HEK293 (cell line): ENCODE data around the gene PCDH9.

Experiments
- CTCF ChIA-PET: fragments of 350-600 bp; formaldehyde crosslinking; extraction: SDS; loops from one replicate; lab custom pipeline; 2021; ENCODE audit warnings: antibody characterized with exemption; lab: Yijun Ruan, JAX
- POLR2A ChIA-PET: fragments of 300-600 bp; formaldehyde crosslinking; extraction: SDS; loops from one replicate; lab custom pipeline; 2020; ENCODE audit warnings: antibody characterized with exemption, inconsistent platforms; lab: Yijun Ruan, JAX
- H3K27ac ChIP-seq: fragments of 200-500 bp; sonication (Bioruptor generic); 2 replicates; pipeline ENCODE4 v1.5.1; 2014; ENCODE audit warnings: low read depth, low read length, control low read depth, inconsistent platforms; ENCODE audit errors: extremely low read depth
- H3K36me3 ChIP-seq, 2 experiments: fragments of 200-500 bp in 1 of 2; sonication (Bioruptor generic) in 1 of 2; 1 replicate in 1 of 2; 2 replicates in 1 of 2; pipeline ENCODE4 v1.5.1; 2014 to 2017; ENCODE audit warnings: inconsistent platforms in 2 of 2, low read length in 2 of 2; ENCODE audit not compliant: control insufficient read depth in 2 of 2, insufficient read depth in 1 of 2
- H3K4me1 ChIP-seq: fragments of 200-500 bp; sonication (Bioruptor generic); 2 replicates; pipeline ENCODE4 v1.5.1; 2014; ENCODE audit warnings: mild to moderate bottlenecking, low read length, inconsistent platforms; ENCODE audit not compliant: control insufficient read depth, insufficient read depth
- H3K4me3 ChIP-seq: 2 replicates; pipeline ENCODE4 v1.5.1; 2011; ENCODE audit warnings: low read depth, mild to moderate bottlenecking, control low read depth, low read length, moderate library complexity
- H3K9me3 ChIP-seq: fragments of 200-500 bp; sonication (Bioruptor generic); 2 replicates; pipeline ENCODE4 v1.5.1; 2014; ENCODE audit warnings: low read depth, low read length, inconsistent platforms; ENCODE audit not compliant: control insufficient read depth, insufficient read depth
- BCL11B ChIP-seq: fragments of 450-650 bp; formaldehyde crosslinking; IDR thresholded peaks from 2 replicates; pipeline ENCODE4 v1.5.1; 2016; ENCODE audit warnings: low read depth, missing biosample characterization, missing genetic modification characterization
- KLF1 ChIP-seq: fragments of 450-650 bp; formaldehyde crosslinking; IDR thresholded peaks from 2 replicates; pipeline ENCODE4 v1.5.1; 2016; ENCODE audit warnings: missing biosample characterization, missing genetic modification characterization
- MYNN ChIP-seq: fragments of 450-650 bp; formaldehyde crosslinking; IDR thresholded peaks from 2 replicates; pipeline ENCODE4 v1.5.1; 2016; ENCODE audit warnings: missing biosample characterization, missing genetic modification characterization, borderline replicate concordance
- OSR2 ChIP-seq: fragments of 450-650 bp; formaldehyde crosslinking; IDR thresholded peaks from 2 replicates; pipeline ENCODE4 v1.5.1; 2016; ENCODE audit warnings: missing biosample characterization, missing genetic modification characterization
- RBAK ChIP-seq: fragments of 450-650 bp; formaldehyde crosslinking; IDR thresholded peaks from 2 replicates; pipeline ENCODE4 v1.5.1; 2016; ENCODE audit warnings: missing biosample characterization, missing genetic modification characterization
- WT1 ChIP-seq: fragments of 450-650 bp; formaldehyde crosslinking; IDR thresholded peaks from 2 replicates; pipeline ENCODE4 v1.5.1; 2016; ENCODE audit warnings: missing biosample characterization, missing genetic modification characterization
- ZFP41 ChIP-seq: fragments of 450-650 bp; formaldehyde crosslinking; IDR thresholded peaks from 2 replicates; pipeline ENCODE4 v1.5.1; 2016; ENCODE audit warnings: missing biosample characterization, missing genetic modification characterization, borderline replicate concordance
- ZNF10 ChIP-seq: fragments of 450-650 bp; formaldehyde crosslinking; IDR thresholded peaks from 2 replicates; pipeline ENCODE4 v1.5.1; 2017; ENCODE audit warnings: missing biosample characterization, missing genetic modification characterization
- ZNF121 ChIP-seq: fragments of 450-650 bp; formaldehyde crosslinking; IDR thresholded peaks from 2 replicates; pipeline ENCODE4 v1.5.1; 2016; ENCODE audit warnings: missing biosample characterization, missing genetic modification characterization
- ZNF146 ChIP-seq: fragments of 450-650 bp; formaldehyde crosslinking; IDR thresholded peaks from 2 replicates; pipeline ENCODE4 v1.5.1; 2016; ENCODE audit warnings: missing biosample characterization, missing genetic modification characterization
- ZNF184 ChIP-seq: fragments of 450-650 bp; IDR thresholded peaks from 2 replicates; pipeline ENCODE4 v1.5.1; 2018; ENCODE audit warnings: missing biosample characterization, mild to moderate bottlenecking, missing genetic modification characterization
- ZNF19 ChIP-seq: fragments of 450-650 bp; formaldehyde crosslinking; IDR thresholded peaks from 2 replicates; pipeline ENCODE4; 2016; ENCODE audit warnings: missing biosample characterization, missing genetic modification characterization, low read depth
- ZNF558 ChIP-seq: fragments of 450-650 bp; formaldehyde crosslinking; IDR thresholded peaks from 2 replicates; pipeline ENCODE4 v1.5.1; 2016; ENCODE audit warnings: missing biosample characterization, missing genetic modification characterization
- ZNF571 ChIP-seq: fragments of 450-650 bp; formaldehyde crosslinking; IDR thresholded peaks from 2 replicates; pipeline ENCODE4 v1.5.0; 2017; ENCODE audit warnings: missing biosample characterization, missing genetic modification characterization
- ZNF629 ChIP-seq: fragments of 450-650 bp; formaldehyde crosslinking; IDR thresholded peaks from 2 replicates; pipeline ENCODE4 v1.5.1; 2017; ENCODE audit warnings: missing biosample characterization, missing genetic modification characterization
- ZNF660 ChIP-seq: fragments of 450-650 bp; IDR thresholded peaks from 2 replicates; pipeline ENCODE4 v1.5.1; 2018; ENCODE audit warnings: missing biosample characterization, mild to moderate bottlenecking, missing genetic modification characterization
- ZNF701 ChIP-seq: fragments of 450-650 bp; formaldehyde crosslinking; IDR thresholded peaks from 2 replicates; pipeline ENCODE4 v1.5.1; 2016; ENCODE audit warnings: missing biosample characterization, missing genetic modification characterization
- ZNF768 ChIP-seq: fragments of 450-650 bp; formaldehyde crosslinking; IDR thresholded peaks from 2 replicates; pipeline ENCODE4 v1.5.1; 2018; ENCODE audit warnings: missing biosample characterization, mild to moderate bottlenecking, missing genetic modification characterization
- ZNF792 ChIP-seq: fragments of 450-650 bp; formaldehyde crosslinking; IDR thresholded peaks from 2 replicates; pipeline ENCODE4 v1.5.1; 2016; ENCODE audit warnings: missing biosample characterization, missing genetic modification characterization
- ZNF843 ChIP-seq: fragments of 450-650 bp; formaldehyde crosslinking; IDR thresholded peaks from 2 replicates; pipeline ENCODE4 v1.5.1; 2016; ENCODE audit warnings: missing biosample characterization, missing genetic modification characterization
- ZSCAN30 ChIP-seq: fragments of 450-650 bp; IDR thresholded peaks from 2 replicates; pipeline ENCODE4 v1.5.1; 2018; ENCODE audit warnings: missing biosample characterization, mild to moderate bottlenecking, missing genetic modification characterization, moderate library complexity
- TF ChIP-seq, protein P1 (sequence below): fragments of 450-650 bp; formaldehyde crosslinking; optimal IDR thresholded peaks from 2 replicates; pipeline ENCODE3; 2016; ENCODE audit warnings: missing biosample characterization, mild to moderate bottlenecking, missing genetic modification characterization
- TF ChIP-seq, protein P2 (sequence below): sonication (generic); formaldehyde crosslinking; IDR thresholded peaks from 2 replicates; pipeline ENCODE4 v1.8.1; 2022; ENCODE audit warnings: mild to moderate bottlenecking, moderate library complexity, missing genetic modification reagents
- TF ChIP-seq, protein P3 (sequence below): fragments of 450-650 bp; formaldehyde crosslinking; IDR thresholded peaks from 2 replicates; pipeline ENCODE4 v1.5.1; 2016; ENCODE audit warnings: missing biosample characterization, missing genetic modification characterization, borderline replicate concordance
- TF ChIP-seq, protein P4 (sequence below): IDR thresholded peaks from 2 replicates; pipeline ENCODE4 v1.6.1; 2011; ENCODE audit warnings: mild to moderate bottlenecking, low read depth, low read length, borderline replicate concordance

The PCDH9 gene

DNA sequence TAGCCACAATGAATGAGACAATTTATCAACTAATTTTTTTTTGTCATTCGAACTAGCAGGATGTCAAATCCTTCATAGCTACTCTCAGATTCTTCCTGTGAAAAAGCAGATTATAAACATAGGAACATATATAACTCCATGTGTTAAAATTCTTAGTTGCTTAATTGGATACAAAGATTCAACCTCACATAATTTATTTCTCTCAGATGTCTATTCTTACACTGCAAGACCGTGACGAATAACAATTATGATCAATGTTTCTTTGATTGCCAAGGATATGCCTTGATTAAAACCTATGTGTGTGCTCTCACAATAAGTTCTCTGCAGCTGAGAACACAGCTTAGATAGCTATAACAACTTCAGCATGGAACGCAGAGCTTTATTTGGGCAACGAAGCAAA lies 872.7 kb downstream of the PCDH9 start:
- Histone ChIP-seq H3K4me3 (no peak overlapping the region), H3K36me3 (no peaks in the 10 kb centered on the region), H3K9me3 (no peaks in the 10 kb centered on the region), H3K27ac (no peak overlapping the region), H3K4me1 (no peaks in the 10 kb centered on the region)
- no peak for TF ChIP-seq ZFP41
- TF ChIP-seq ZSCAN30 (tag by site-specific recombination), result no peak
- TF ChIP-seq BCL11B (tag by site-specific recombination), result no peak
- no peak for TF ChIP-seq ZNF660 (tag by site-specific recombination)
- no peak for TF ChIP-seq MYNN (tag by site-specific recombination)
- ChIA-PET CTCF (no interaction called here), POLR2A (no interaction called here)

DNA sequence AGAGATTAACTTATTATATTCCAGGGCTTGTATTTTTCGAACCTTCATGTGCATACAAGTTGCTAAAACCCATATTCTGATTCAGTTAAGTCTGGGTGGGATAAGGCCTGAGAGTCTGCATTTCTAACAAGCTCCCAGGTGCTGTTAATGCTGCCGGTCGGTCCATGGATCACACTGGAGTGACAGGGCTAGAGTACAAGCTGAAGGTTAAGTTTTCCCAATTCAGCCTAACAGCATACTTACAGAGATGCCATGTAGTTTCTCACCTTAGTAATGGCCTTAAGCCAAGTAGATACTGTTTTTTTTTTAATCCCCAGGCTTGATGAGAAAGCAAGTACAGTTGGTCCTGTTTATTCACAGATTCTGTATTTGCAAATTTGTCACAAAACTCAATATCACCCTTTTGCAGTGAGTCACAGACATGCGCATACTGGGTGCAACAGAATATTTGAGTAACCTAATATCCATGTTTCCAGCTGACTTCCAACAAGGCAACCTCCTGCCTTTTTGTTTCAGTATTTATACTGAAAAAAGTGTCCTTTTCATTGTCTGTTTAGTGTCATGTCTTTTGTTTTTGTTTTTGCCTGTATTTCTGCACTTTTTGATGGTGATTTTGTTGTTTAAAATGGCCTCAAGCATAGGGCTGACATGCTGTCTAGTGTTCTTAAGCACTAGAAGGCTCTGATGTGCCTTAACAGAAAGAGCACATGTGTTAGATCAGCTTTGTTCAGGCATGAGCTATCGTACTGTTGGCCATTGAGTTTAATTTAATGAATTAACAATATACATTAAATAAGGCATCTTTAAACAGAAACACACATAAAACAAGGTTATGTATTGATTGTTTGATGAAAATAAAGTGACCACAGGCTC lies 875.0 kb downstream of the PCDH9 start:
- Histone ChIP-seq H3K27ac (no peak overlapping the region), H3K4me3 (no peak overlapping the region), H3K9me3 (no peaks in the 10 kb centered on the region), H3K36me3 (no peaks in the 10 kb centered on the region), H3K4me1 (no peaks in the 10 kb centered on the region)
- POLR2A ChIA-PET, result no interaction called here
- CTCF ChIA-PET, result interaction anchor here (0.7 kb wide), 1 partner anchor 19 kb away, joined by 3 read pairs; no protein-coding TSS in a partner anchor
- TF ChIP-seq ZNF184 (no peak), ZNF558 (tag by site-specific recombination) (no peak), ZNF121 (tag by site-specific recombination) (no peak), ZNF10 (tag by site-specific recombination) (no peak), BCL11B (tag by site-specific recombination) (no peak), ZNF768 (tag by site-specific recombination) (no peak), WT1 (no peak), ZNF146 (no peak), ZNF19 (tag by site-specific recombination) (no peak), ZNF629 (no peak)
- TF ChIP-seq, protein P1, sequence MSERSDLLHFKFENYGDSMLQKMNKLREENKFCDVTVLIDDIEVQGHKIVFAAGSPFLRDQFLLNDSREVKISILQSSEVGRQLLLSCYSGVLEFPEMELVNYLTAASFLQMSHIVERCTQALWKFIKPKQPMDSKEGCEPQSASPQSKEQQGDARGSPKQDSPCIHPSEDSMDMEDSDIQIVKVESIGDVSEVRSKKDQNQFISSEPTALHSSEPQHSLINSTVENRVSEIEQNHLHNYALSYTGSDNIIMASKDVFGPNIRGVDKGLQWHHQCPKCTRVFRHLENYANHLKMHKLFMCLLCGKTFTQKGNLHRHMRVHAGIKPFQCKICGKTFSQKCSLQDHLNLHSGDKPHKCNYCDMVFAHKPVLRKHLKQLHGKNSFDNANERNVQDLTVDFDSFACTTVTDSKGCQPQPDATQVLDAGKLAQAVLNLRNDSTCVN (tag by site-specific recombination), result no peak
- TF ChIP-seq, protein P2, sequence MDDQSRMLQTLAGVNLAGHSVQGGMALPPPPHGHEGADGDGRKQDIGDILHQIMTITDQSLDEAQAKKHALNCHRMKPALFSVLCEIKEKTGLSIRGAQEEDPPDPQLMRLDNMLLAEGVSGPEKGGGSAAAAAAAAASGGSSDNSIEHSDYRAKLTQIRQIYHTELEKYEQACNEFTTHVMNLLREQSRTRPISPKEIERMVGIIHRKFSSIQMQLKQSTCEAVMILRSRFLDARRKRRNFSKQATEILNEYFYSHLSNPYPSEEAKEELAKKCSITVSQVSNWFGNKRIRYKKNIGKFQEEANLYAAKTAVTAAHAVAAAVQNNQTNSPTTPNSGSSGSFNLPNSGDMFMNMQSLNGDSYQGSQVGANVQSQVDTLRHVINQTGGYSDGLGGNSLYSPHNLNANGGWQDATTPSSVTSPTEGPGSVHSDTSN, result no peak
- TF ChIP-seq, protein P3, sequence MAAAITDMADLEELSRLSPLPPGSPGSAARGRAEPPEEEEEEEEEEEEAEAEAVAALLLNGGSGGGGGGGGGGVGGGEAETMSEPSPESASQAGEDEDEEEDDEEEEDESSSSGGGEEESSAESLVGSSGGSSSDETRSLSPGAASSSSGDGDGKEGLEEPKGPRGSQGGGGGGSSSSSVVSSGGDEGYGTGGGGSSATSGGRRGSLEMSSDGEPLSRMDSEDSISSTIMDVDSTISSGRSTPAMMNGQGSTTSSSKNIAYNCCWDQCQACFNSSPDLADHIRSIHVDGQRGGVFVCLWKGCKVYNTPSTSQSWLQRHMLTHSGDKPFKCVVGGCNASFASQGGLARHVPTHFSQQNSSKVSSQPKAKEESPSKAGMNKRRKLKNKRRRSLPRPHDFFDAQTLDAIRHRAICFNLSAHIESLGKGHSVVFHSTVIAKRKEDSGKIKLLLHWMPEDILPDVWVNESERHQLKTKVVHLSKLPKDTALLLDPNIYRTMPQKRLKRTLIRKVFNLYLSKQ, result no peak

DNA sequence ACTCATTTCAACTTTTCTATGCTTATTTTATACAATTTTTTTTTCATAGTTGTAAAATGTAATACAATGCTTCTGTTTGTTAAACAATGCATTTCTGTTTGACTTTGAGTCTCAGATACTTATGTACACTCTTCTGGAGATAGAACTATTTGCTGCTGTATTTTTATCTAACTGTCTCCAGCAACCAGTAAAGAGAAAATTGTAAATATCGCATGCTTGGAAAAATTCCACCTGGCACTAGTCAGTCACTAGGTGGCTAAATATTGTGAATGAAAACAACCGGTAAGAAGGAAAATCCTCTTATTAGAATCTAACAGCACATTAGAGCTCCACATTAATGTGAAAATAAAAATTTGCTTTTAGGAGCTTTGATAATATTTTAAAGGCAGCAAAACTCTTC lies 876.5 kb downstream of the PCDH9 start:
- Histone ChIP-seq H3K36me3 (no peaks in the 10 kb centered on the region), H3K4me3 (no peak overlapping the region), H3K27ac (no peak overlapping the region), H3K9me3 (no peaks in the 10 kb centered on the region), H3K4me1 (no peaks in the 10 kb centered on the region)
- TF ChIP-seq OSR2, result no peak
- no peak for TF ChIP-seq ZNF843 (tag by site-specific recombination)
- TF ChIP-seq ZNF571 (tag by site-specific recombination), result no peak
- no peak for TF ChIP-seq RBAK (tag by site-specific recombination)
- TF ChIP-seq KLF1 (tag by site-specific recombination), result no peak
- TF ChIP-seq ZNF701 (tag by site-specific recombination), result no peak
- TF ChIP-seq ZNF792 (tag by site-specific recombination), result no peak
- TF ChIP-seq, protein P4, sequence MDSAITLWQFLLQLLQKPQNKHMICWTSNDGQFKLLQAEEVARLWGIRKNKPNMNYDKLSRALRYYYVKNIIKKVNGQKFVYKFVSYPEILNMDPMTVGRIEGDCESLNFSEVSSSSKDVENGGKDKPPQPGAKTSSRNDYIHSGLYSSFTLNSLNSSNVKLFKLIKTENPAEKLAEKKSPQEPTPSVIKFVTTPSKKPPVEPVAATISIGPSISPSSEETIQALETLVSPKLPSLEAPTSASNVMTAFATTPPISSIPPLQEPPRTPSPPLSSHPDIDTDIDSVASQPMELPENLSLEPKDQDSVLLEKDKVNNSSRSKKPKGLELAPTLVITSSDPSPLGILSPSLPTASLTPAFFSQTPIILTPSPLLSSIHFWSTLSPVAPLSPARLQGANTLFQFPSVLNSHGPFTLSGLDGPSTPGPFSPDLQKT, result no peak
- ChIA-PET CTCF (no interaction called here), POLR2A (no interaction called here)
